CD4-positive, alpha-beta T cell treated with Interleukin-10 for 1 hour (primary cell): Measurements from ENCODE around the gene APOBEC4.
"Not testable (repeated sequence)": the region's sequence is repeated elsewhere in the genome, so short reads cannot be mapped to it uniquely, and the experiment has no call there.

Source experiments
- DNase-seq: peaks from one replicate; pipeline ENCODE4 v3.0.0-alpha.2; 2020

APOBEC4 gene

GRCh38 chr1:183633676-183634343, 19.3 kb downstream of the APOBEC4 start:
- peak; percentile 74 for DNase-seq

- DNase-seq: peak; percentile 23
Measured at GRCh38 chr1:183632964-183633363, 20.2 kb downstream of the APOBEC4 start.

- DNase-seq: no peak
Measured at GRCh38 chr1:183632114-183632513, 21.0 kb downstream of the APOBEC4 start.

- DNase-seq: no peak
Measured at GRCh38 chr1:183630748-183631147, 22.4 kb downstream of the APOBEC4 start.

- DNase-seq: no peak
Measured at GRCh38 chr1:183628537-183628936, 24.6 kb downstream of the APOBEC4 start.

GRCh38 chr1:183626236-183626635, 26.9 kb downstream of the APOBEC4 start:
- DNase-seq: not testable (repeated sequence)

GRCh38 chr1:183622884-183623785, 30.0 kb downstream of the APOBEC4 start:
- peak; percentile 68 for DNase-seq

- no peak for DNase-seq
Measured at GRCh38 chr1:183622013-183622412, 31.1 kb downstream of the APOBEC4 start.

- DNase-seq: no peak
Measured at GRCh38 chr1:183620311-183620710, 32.8 kb downstream of the APOBEC4 start.

GRCh38 chr1:183619781-183620180, 33.3 kb downstream of the APOBEC4 start:
- DNase-seq: no peak

- DNase-seq: not testable (repeated sequence)
Measured at GRCh38 chr1:183618202-183618601, 34.9 kb downstream of the APOBEC4 start.

GRCh38 chr1:183612975-183613374, 40.1 kb downstream of the APOBEC4 start:
- not testable (repeated sequence) for DNase-seq

GRCh38 chr1:183612407-183612806, 40.7 kb downstream of the APOBEC4 start:
- no peak for DNase-seq

- no peak for DNase-seq
Measured at GRCh38 chr1:183611021-183611420, 42.1 kb downstream of the APOBEC4 start.

- no peak for DNase-seq
Measured at GRCh38 chr1:183609759-183610452, 43.2 kb downstream of the APOBEC4 start.

- DNase-seq: peak; percentile 29
Measured at GRCh38 chr1:183609313-183609712, 43.8 kb downstream of the APOBEC4 start.

- DNase-seq: no peak
Measured at GRCh38 chr1:183607322-183607980, 45.7 kb downstream of the APOBEC4 start.

- DNase-seq: no peak
Measured at GRCh38 chr1:183605904-183606303, 47.2 kb downstream of the APOBEC4 start.

- DNase-seq: no peak
Measured at GRCh38 chr1:183604815-183605214, 48.3 kb downstream of the APOBEC4 start.

- DNase-seq: peak; percentile 14
Measured at GRCh38 chr1:183604038-183604808, 48.9 kb downstream of the APOBEC4 start.

- DNase-seq: no peak
Measured at GRCh38 chr1:183602510-183602909, 50.6 kb downstream of the APOBEC4 start.

GRCh38 chr1:183600634-183601033, 52.5 kb downstream of the APOBEC4 start:
- DNase-seq: no peak
